Left colon (tissue), 2 donors: ENCODE measurements around the gene DGCR8. TPM values are rescaled to one million over a fixed set of nuclear protein-coding genes. Genes with fewer than 3 reads are reported as not detected.

Source experiments
- ATAC-seq: fragments of 200-7000 bp; cut with Tn5 transposase; one replicate; pipeline ENCODE4 v1.9.1; 2020; ENCODE audit warnings: mild to moderate bottlenecking, moderate library complexity
- DNase-seq, 2 donors: peaks; one replicate each; pipeline ENCODE4 v3.0.0-alpha.2; 2020
- intact Hi-C, 2 donors: fragments of 100-400 bp; cut with DNase I in 1 of 2; cut with micrococcal nuclease in 1 of 2; formaldehyde crosslinking; loops; one replicate each; pipeline versions ENCODE4 v1.11.2 to v1.14.0; 2022; cut with DNase I, micrococcal nuclease
- total RNA-seq, 2 donors: library from RNA; stranded (reverse); fragmentation: NEBNext Ultra II Directional; extraction: Animal tissue kit (Norgen Biotek cat#: 25700); gene quantifications; one replicate each; pipeline ENCODE4 v1.2.1, GENCODE V29; 2021
- donor health status: DM: no; HTN: no; CAD: no.
- donor health status: DM: yes; HTN: yes; CAD: no.

DGCR8 gene
- total RNA-seq, 2 donors from 2014 or later: 32.7 to 46.8 TPM

DNA sequence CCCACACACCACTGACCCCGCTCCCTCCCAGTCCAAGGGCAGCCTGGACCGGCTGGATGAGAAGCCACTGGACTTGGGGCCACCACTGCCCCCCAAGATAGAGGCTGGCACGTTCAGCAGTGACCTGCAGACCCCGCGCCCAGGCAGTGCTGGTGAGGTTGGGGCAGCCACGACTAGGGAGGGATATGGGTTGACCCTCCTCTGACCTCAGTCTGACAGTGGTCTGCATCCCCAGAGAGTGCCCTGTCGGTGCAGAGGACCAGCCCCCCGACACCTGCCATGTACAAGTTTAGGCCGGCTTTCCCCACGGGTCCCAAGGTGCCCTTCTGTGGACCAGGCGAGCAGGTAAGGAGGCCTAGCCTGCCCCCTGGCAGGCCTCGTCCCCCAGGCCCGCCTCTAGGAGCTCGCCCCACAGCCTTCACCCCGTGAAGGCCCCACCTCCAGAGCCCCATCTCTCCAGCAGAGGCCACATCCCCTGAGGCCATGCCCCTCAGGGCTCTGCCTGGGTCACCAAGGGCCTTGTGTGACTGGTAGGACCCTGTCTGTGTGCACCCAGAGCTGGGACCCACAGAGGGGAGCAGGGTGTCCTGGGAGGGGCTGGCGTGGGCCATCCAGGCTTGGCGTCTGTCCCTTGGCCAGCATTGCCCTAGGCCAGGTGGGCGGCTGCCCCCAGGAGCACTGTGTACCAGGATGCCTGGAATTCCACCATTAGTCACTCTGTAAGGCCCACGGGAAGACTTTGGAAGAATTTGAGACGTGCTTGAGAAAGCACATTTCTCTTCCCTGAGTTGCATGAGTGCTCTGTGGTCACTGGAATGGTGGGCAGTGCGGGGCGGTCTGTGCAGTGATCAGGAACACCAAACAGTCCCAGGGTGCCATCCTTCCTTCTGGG, 61.4 kb downstream of the DGCR8 start:
- ATAC-seq (no peak), DNase-seq (no peak)
- intact Hi-C loops: no loop called here

DNA sequence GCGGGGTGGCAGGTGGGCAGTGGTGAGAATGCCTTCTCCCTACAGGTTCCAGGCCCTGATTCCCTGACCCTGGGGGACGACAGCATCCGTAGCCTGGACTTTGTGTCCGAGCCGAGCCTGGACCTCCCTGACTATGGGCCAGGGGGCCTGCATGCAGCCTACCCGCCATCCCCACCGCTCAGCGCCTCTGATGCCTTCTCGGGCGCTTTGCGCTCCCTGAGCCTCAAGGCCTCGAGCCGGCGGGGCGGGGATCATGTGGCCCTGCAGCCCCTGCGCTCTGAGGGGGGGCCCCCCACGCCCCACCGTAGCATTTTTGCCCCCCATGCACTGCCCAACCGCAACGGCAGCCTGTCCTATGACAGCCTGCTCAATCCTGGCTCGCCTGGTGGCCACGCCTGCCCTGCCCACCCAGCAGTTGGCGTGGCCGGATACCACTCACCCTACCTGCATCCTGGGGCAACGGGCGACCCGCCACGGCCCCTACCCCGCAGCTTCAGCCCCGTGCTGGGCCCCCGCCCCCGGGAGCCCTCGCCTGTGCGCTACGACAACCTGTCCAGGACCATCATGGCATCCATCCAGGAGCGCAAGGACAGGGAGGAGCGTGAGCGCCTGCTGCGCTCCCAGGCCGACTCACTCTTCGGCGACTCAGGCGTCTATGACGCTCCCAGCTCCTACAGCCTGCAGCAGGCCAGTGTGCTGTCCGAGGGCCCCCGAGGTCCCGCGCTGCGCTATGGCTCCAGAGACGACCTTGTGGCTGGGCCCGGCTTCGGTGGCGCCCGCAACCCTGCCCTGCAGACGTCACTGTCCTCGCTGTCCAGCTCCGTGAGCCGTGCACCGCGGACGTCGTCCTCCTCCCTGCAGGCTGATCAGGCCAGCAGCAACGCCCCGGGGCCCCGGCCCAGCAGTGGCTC, 62.9 kb downstream of the DGCR8 start:
- no peak for ATAC-seq
- DNase-seq: no peak
- intact Hi-C loops: no loop called here

DNA sequence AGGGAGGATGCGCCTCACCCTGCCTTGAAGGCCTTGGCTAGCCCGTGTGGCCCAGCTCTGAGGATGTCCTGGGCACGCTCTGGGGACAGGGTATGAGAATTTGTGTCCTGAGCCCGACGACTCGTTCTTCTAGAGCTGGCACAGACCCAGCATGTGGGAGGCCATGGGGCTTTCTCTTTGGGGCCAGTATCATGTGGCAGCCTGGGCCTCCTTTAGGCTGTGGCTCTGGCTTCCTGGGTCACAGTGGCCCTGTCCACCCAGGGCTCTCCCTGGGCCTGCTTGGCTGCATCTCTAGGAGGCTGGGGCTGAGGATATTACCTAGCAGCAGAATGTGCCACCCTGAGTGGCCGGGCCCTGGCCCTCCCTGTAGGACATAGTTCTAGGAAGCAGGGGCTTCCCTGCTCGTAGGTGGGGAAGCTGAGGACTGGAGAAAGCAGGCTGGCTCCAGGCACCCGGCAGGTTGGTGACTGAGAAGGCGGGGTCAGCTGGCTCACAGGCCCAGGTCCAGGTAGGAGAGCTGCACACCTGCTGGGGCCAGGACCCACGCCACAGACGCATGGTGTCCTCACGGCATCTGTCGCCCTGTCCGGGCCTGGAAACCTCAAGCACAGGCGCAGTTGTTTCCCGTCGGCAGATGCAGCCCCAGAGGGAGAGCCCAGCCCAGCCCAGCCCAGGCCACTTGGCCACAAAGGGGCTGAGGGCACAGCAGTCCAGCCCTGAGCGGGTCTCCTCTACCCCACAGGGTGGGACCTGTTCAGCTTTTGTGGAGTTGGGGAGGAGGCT, 64.0 kb downstream of the DGCR8 start:
- no peak for DNase-seq
- no peak for ATAC-seq
- intact Hi-C loops: no loop called here

DNA sequence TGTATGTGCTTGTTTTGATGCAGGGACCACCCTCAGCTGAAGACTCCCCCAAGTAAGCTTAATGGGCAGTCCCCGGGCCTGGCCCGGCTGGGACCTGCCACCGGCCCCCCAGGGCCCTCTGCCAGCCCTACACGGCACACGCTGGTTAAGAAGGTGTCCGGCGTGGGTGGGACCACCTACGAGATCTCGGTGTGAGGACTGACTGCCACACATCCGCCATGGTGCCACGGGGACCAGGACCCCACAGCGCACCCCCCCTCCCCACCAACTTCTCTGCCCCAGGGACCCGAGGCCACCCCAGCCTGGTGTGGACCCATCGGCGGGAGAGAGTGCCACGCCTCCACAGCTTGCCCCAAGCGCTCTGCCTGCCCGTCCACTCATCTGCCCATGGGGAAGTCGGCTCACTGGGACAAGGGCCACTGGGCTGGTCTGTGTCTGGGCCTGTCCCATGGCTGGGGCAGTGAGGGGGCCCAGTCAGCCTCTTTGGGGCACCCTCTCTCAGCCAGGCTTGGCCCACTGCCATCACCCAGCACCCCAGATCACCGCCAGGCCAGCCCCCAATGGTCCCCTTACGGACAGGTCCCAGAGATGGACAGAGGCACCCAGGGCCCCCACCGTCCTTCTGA, 65.3 kb downstream of the DGCR8 start:
- DNase-seq (no peak), ATAC-seq (no peak)
- intact Hi-C loops: no loop called here

DNA sequence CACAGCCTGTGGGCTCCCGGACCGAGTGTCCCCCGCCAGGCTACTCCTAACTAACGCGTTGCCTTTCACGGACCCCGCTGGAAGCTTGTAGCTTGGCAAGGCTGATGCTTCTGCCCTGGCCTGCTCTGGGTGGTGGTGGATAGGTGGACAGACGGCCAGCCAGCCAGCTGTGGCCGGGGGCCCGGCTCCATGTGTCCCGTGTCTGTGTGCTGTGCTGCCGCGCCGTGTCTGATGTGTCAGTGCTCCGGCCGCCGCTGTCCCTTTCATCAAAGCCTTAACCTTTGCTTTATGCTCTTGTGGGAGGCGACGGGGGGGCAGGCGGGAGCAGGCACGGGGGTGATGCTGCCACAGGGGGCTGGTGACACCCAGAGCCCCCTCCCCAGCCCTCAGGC, 65.8 kb downstream of the DGCR8 start:
- intact Hi-C loops: no loop called here
- ATAC-seq: no peak
- no peak for DNase-seq

DNA sequence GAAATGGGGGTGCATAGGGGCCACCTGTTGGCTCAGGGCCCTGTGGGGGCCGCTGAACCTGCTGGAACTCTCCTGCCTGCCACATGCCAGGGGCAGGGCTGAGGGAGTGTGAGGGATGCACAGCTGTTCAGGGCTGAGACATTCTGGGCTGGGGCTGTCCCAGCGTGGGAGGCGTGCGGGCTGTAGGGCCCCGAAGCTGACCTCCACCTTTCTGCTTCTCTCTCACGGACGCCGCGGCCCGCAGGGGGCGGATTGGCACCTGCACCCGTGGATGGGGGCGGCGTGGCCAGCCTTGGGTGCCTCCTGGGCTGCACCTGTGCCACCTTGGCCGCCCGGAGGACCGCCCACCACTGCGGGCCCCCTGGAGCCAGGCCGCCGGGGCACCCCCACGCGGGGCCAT, 66.7 kb downstream of the DGCR8 start:
- intact Hi-C loops: no loop called here
- no peak for DNase-seq
- no peak for ATAC-seq

DNA sequence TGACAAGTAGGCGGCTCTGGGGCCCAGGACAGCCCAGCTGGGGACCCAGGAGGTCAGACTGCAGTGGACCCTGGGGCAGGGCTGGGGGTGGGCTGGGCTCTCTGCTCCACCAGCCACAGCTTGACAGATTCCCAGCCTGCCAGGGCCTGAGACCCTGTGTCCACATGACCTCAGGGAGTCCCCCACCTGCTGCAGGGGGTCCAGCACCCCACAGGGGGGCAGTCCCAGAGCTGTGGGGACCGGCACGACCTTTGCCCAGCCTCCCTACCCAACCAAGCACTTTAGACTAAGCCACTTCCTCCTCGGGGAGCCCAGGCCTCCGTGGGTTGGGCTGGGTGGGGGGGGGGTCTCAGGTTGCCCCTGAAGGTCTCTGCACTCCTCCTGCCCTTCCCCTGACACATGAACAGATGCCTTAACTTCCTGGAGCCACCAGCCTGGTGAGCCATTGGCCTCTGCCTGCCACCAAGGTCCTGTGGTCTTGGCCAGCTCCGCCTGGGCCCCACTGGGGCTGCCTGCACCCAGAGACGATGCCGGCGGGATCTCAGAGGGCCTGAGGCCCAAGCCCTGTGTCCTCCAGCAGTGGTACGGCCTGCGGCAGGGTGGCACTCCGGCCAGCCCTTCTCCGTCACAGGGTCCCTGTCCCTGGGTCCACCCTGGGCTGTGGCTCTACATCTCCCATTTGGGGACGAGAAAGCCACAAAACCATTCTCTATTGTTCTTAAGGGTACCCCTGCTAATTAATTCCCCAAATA, 67.4 kb downstream of the DGCR8 start:
- DNase-seq (no peak), ATAC-seq (peak; percentile 30)
- intact Hi-C loops: no loop called here

DNA sequence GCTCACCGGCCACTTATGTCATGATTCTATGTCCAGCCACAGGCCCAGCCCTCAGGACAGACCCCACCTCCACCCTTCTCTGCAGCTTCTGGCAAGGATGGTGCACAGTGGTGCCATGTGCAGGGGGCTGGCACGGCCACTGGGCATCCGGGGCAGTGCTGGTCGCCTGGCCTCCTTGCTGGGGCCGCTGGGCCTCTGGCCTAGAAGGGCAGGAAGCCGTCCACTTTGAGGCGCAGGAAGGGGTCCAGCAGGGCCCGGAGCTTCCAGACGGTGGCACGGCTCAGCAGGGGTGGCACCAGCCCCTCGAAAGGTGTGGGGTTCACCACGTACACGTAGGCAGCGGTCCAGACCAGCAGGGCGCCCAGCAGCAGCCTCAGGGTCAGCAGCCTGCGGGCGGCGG, 68.4 kb downstream of the DGCR8 start:
- ATAC-seq: no peak
- intact Hi-C loops: no loop called here
- no peak for DNase-seq

DNA sequence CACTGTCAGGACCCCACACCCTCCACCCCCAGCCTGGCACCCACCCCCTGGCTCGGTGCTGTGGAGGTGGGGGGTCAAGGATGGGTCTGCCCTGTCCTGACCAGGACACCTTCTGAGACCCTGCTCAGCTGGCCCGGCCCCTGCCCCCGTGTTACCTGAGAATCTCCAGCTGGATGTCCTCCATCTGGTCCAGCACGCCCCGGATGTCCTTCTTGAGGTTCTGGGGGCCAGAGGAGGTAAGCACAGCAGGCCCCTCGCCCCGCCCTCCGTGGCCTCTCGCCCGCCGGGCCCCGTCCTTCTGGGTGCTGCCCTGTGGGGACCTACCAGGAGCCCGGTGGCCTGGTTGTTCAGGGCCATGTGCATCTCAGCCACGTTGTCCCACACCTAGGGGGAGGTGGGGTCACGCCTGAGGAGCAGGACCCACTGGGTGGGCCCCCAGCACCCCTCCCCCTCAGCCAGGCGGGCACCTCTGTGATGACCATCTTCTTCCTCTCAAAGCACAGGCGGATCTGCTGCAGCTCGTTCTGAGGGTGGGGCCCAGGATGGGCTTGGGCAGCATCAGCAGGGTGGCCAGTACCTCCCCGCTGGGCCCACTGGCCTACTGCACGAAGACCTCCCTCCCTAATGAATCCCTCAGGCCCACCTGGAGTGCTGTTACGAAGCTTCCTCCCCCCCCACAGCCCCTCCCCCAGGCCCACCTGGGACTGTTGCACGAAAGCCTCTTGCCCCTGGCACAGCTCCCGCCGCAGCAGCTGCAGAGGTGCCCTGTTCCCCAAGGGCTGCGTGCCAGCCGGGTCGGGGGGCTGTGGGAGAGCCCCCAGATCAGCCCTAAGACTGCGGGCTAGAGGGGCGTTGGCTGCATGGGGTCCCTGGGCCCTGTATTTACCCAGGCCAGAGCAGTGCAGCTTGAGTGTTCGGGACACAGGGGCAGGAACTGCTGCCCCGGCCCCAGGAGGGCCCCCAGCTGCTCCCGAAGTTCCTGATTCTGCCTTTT, 69.5 kb downstream of the DGCR8 start:
- no peak for ATAC-seq
- intact Hi-C loops: no loop called here

DNA sequence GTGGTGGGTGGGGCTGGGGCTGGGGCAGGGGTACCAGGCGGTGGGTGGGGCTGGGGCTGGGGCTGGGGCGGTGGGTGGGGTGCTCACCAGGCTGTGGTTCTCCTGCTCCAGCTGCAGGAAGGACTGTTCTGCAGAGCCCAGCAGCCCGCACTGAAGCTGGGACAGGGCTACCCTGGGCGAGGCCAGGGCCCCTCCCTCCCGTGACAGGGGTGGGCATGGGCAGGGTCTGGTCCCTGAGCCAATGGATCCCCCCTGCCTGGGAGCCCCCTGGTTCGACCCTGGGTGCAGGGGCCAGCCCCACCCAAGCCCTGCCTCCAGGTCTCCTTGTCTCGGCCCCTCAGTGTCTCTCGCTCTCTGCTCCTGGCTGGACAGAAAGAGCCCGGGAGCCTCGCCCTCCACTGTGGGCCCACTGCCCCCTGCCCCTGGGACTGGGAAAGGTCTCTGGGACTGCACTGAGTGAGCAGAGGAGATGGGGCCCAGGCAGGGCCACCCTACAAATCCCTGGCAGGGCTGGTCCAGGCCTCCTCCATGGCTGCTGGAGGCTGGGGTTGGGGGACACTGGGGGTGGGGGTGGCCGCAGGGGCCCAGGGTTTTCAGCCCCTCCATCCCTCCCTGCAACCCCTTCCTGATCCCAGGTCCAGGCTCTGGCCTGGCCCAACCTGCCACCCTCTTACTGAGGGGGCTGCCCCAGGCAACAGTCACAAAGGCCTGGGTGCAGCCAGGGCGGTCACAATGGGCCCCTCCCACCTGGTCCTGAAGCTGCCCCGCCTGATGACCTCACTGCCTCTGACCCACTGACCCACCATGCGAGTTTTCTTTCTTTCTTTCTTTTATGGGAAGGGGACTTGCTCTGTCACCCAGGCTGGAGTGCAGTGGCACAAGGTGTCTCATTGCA, 70.6 kb downstream of the DGCR8 start, which contains the start of gene CCDC188:
Gene CCDC188, minus strand, starts transcription at position 675 of the 895 bp plus-strand sequence. Its CDS starts 69 bp downstream, at position 606.
- ATAC-seq (no peak), DNase-seq (no peak)
- intact Hi-C loops: no loop called here

More for the DNA sequence above, 69.5 kb downstream of the DGCR8 start:
- DNase-seq: no peak

DNA sequence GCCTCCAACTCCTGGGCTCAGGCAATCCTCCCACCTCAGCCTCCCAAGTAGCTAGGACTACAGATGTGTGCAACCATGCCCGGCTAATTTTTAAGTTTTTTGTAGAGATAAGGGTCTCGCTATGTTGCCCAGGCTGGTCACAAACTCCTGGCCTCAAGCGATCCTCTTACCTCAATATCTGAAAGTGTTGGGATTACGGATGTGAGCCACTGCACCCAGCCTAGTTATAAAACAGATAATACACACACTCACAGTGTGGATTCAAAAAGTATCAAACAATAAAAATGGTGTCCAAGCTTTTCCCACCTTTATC, 71.2 kb downstream of the DGCR8 start:
- ATAC-seq (no peak), DNase-seq (no peak)
- intact Hi-C loops: no loop called here

DNA sequence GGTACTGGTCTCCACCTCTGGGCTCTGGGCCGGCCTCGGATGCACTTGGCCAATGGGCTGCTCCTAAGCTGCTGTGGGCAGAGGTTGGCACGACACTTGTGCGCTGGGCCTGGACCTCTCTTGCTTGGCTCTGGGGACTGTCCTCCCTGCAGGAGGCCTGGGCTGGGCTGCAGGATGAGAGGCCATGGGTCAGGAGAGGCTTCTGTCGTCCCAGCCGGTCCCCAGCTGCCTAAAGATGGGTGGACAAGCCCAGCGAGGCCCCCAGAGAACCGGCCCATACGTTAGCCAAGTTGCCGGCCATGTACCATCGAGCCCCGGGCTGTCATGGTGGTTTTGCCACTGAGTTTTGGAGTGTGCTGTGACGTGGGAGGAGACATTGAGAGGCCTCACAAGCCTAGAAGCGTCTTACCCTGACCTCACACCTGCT, 72.4 kb downstream of the DGCR8 start:
- no peak for DNase-seq
- ATAC-seq: no peak
- intact Hi-C loops: no loop called here

DNA sequence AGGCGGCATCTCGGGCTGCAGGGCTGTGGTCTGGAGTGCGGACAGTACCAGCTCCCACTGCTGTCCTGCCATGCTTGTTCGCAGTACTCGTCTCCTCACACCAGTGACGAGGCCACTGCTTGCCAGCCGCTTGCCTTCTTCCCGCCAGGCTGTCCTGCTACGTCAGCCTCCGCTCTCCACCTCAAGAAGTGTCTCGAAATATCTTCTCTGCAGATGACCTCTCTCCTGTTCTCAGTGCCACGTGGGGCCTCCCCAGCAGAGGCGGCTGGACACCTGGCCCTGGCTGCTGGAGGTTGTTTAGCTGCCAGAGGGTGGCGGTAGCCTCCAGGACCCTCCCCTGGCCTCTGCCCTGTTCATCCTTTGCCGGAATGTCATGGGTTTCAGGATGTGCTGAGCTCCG, 73.9 kb downstream of the DGCR8 start:
- no peak for DNase-seq
- no peak for ATAC-seq
- intact Hi-C loops: no loop called here

DNA sequence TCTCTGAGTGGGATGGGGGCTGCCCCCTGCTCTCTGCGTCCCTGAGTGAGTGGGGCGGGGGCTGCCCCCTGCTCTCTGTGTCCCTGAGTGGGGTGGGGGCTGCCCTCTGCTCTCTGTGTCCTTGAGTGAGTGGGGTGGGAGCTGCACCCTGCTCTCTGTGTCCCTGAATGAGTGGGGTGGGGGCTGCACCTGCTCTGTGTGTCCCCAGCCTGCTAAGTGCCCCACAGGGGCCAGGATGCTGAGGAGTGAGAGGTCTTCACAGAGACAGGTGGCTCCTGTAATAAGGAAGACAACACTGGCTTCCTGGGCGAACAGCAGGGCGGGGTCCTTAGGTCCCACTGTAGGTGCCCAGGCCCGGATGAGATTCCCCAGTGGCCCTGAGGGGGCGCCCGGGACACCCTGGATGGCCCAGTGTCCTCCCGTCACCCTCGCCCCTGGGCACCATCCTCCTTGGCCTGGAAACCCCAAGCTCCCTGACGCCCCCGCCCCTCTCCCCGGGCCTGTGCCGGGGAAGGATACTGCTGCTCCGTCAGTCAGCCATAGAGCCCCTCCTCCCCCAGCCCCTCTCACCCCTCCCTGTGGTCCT, 74.7 kb downstream of the DGCR8 start:
- ATAC-seq (peak; percentile 72), DNase-seq (peak in 1 of 2 donors; percentile 52)
- intact Hi-C loops: loop anchor here (5.0 kb wide), 3 partner anchors 113 to 133 kb away; partner anchors contain the start of gene RTN4R (in 1 of the 2)

DNA sequence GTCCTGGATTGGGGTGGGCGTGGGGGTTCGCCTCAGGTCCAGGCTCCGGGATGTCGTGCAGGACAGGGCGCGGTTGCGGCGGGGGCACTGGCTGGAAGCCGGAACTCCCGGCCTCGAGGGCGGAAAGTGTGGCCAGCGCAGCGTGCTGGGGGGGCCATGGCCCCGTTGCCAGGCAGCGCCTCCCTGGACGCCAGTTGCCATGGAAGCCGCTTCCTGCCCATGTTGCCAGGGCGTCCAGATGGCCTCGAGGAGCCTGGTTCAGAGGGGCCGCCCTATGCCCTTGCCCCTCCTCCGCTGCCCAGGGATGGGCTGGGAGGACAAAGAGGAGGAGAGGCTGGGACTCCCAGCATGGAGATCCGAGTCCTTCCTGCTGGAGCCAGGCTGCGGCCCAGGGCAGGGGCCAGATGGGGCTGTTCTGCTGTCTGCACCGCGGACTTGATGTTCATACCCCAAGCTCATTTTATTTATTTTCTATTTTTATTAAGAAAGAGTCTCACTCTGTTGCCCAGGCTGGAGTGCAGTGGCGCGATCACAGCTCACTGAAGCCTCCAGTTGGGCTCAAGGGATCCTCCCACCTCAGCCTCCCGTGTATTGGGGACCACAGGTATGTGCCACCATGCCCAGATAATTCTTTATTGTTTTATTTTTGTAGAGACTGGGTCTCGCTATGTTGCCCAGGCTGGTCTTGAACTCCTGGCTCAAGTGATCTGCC, 75.4 kb downstream of the DGCR8 start:
- ATAC-seq: peak; percentile 63
- DNase-seq: peak; percentile 43 to 52
- intact Hi-C loops: loop anchor here (5.0 kb wide), 3 partner anchors 112 to 132 kb away; partner anchors contain the start of gene RTN4R (in 1 of the 2)
